D341Med (cell line): Measurements from ENCODE around the gene CDH13.

Experiments used
- DNase-seq: peaks from one replicate; pipeline ENCODE4 v3.0.0; 2012; ENCODE audit warnings: low spot score

The CDH13 gene

GRCh38 chr16:83002351-83003334 lies 375.9 kb downstream of the CDH13 start:
- no peak for DNase-seq

- DNase-seq: no peak
These were observed 378.3 kb downstream of the CDH13 start for GRCh38 chr16:83004868-83005652.

GRCh38 chr16:83005653-83006160 lies 378.9 kb downstream of the CDH13 start:
- no peak for DNase-seq

- DNase-seq: no peak
These were observed 384.3 kb downstream of the CDH13 start for GRCh38 chr16:83010776-83011720.

- no peak for DNase-seq
These were observed 385.2 kb downstream of the CDH13 start for GRCh38 chr16:83011939-83012338.

- DNase-seq: no peak
These were observed 386.3 kb downstream of the CDH13 start for GRCh38 chr16:83013071-83013470.

- DNase-seq: no peak
These were observed 393.2 kb downstream of the CDH13 start for GRCh38 chr16:83019963-83020362.

- no peak for DNase-seq
These were observed 394.3 kb downstream of the CDH13 start for GRCh38 chr16:83021045-83021444.

GRCh38 chr16:83021746-83022145 lies 395.0 kb downstream of the CDH13 start:
- DNase-seq: no peak

GRCh38 chr16:83023011-83023410 lies 396.2 kb downstream of the CDH13 start:
- no peak for DNase-seq

- no peak for DNase-seq
These were observed 396.9 kb downstream of the CDH13 start for GRCh38 chr16:83023640-83024039.

GRCh38 chr16:83027973-83028372 lies 401.2 kb downstream of the CDH13 start:
- no peak for DNase-seq

GRCh38 chr16:83029467-83029866 lies 402.7 kb downstream of the CDH13 start:
- DNase-seq: no peak

GRCh38 chr16:83031524-83031923 lies 404.8 kb downstream of the CDH13 start:
- no peak for DNase-seq

- no peak for DNase-seq
These were observed 410.3 kb downstream of the CDH13 start for GRCh38 chr16:83037102-83037501.

GRCh38 chr16:83037884-83038283 lies 411.1 kb downstream of the CDH13 start:
- no peak for DNase-seq

- DNase-seq: no peak
These were observed 413.4 kb downstream of the CDH13 start for GRCh38 chr16:83040174-83040573.

- DNase-seq: no peak
These were observed 417.8 kb downstream of the CDH13 start for GRCh38 chr16:83044589-83044988.

GRCh38 chr16:83045790-83046189 lies 419.0 kb downstream of the CDH13 start:
- DNase-seq: no peak

- no peak for DNase-seq
These were observed 419.9 kb downstream of the CDH13 start for GRCh38 chr16:83046664-83047063.

GRCh38 chr16:83051451-83051850 lies 424.7 kb downstream of the CDH13 start:
- no peak for DNase-seq

- DNase-seq: no peak
These were observed 427.5 kb downstream of the CDH13 start for GRCh38 chr16:83054283-83054682.
